ENCODE measurements around the gene MGAT4B.
A peak's percentile ranks its signal among the peaks of the same experiment; 100 is the strongest.

MGAT4B gene

GRCh38 chr5:179812135-179812825 lies 5.6 kb upstream of the MGAT4B start:
- DNase-seq (ENCODE audit: low spot score): no peak

- DNase-seq (ENCODE audit: low spot score): peak; percentile 65
Observed at GRCh38 chr5:179805529-179806249, 977 bp downstream of the MGAT4B start.

- no peak for DNase-seq (ENCODE audit: low spot score)
Observed at GRCh38 chr5:179805070-179805528, 1.6 kb downstream of the MGAT4B start.

GRCh38 chr5:179804555-179804947 lies 2.1 kb downstream of the MGAT4B start:
- DNase-seq (ENCODE audit: low spot score): no peak

- no peak for DNase-seq (ENCODE audit: low spot score)
Observed at GRCh38 chr5:179803651-179804554, 2.8 kb downstream of the MGAT4B start.

- DNase-seq (ENCODE audit: low spot score): no peak
Observed at GRCh38 chr5:179802950-179803562, 3.6 kb downstream of the MGAT4B start.

GRCh38 chr5:179802207-179802883 lies 4.3 kb downstream of the MGAT4B start:
- no peak for DNase-seq (ENCODE audit: low spot score)

- peak; percentile 82 for DNase-seq (ENCODE audit: low spot score)
Observed at GRCh38 chr5:179801304-179802206, 5.1 kb downstream of the MGAT4B start.

GRCh38 chr5:179800696-179801201 lies 5.9 kb downstream of the MGAT4B start:
- no peak for DNase-seq (ENCODE audit: low spot score)

- DNase-seq (ENCODE audit: low spot score): no peak
Observed at GRCh38 chr5:179800071-179800695, 6.5 kb downstream of the MGAT4B start.

- DNase-seq (ENCODE audit: low spot score): no peak
Observed at GRCh38 chr5:179799644-179799973, 7.1 kb downstream of the MGAT4B start.

- no peak for DNase-seq (ENCODE audit: low spot score)
Observed at GRCh38 chr5:179798771-179799643, 7.7 kb downstream of the MGAT4B start.

- no peak for DNase-seq (ENCODE audit: low spot score)
Observed at GRCh38 chr5:179798144-179798770, 8.4 kb downstream of the MGAT4B start.

GRCh38 chr5:179797741-179798140 lies 8.9 kb downstream of the MGAT4B start:
- no peak for DNase-seq (ENCODE audit: low spot score)

GRCh38 chr5:179796877-179797608 lies 9.6 kb downstream of the MGAT4B start:
- DNase-seq (ENCODE audit: low spot score): no peak

- DNase-seq (ENCODE audit: low spot score): peak; percentile 77
Observed at GRCh38 chr5:179795863-179796833, 10.5 kb downstream of the MGAT4B start.

Measured in germinal center (tissue), 1 donor.